ENCODE results near the gene PACRG. TPM values are rescaled to one million over a fixed set of nuclear protein-coding genes. Genes with fewer than 3 reads are reported as not detected.

Gene PACRG
- polyA plus RNA-seq, 2 of the 4 experiments (the other 2 are of a cell fraction): 0.14 to 0.30 TPM

GRCh38 chr6:163136681-163137397 is 409.1 kb downstream of the PACRG start:
- FAIRE-seq: no peak
- WGBS (ENCODE audit: missing lambda C conversion rate): 63% methylated on average over 10 of the region's 10 CpGs
- no peak overlapping the region for H3K4me3 ChIP-seq
- no peak overlapping the region for H3K27ac ChIP-seq
- DNase-seq (ENCODE audit: low read depth in 1 of 2, low spot score in 1 of 2): no peak
- ChIA-PET CTCF (interaction anchor here (1.0 kb wide), 1 partner anchor 15 kb away, joined by 3 read pairs; no protein-coding TSS in a partner anchor), POLR2A (no interaction called here)
- H3K4me2 ChIP-seq: no peak overlapping the region
- no peak for ATAC-seq
- H3K9me3 ChIP-seq: no peaks in the 10 kb centered on the region
- TF ChIP-seq RAD21 (conservative IDR thresholded peaks at IDR 0.05 in 1 of 2, IDR thresholded peaks at IDR 0.05 in 1 of 2): no peak
- TF ChIP-seq, protein P1, sequence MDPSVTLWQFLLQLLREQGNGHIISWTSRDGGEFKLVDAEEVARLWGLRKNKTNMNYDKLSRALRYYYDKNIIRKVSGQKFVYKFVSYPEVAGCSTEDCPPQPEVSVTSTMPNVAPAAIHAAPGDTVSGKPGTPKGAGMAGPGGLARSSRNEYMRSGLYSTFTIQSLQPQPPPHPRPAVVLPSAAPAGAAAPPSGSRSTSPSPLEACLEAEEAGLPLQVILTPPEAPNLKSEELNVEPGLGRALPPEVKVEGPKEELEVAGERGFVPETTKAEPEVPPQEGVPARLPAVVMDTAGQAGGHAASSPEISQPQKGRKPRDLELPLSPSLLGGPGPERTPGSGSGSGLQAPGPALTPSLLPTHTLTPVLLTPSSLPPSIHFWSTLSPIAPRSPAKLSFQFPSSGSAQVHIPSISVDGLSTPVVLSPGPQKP (IDR thresholded peaks at IDR 0.05; ENCODE audit: low read depth, low read length): no peak
- TF ChIP-seq, protein P2, sequence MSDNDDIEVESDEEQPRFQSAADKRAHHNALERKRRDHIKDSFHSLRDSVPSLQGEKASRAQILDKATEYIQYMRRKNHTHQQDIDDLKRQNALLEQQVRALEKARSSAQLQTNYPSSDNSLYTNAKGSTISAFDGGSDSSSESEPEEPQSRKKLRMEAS (IDR thresholded peaks at IDR 0.05): no peak
- H3K4me1 ChIP-seq: no peaks in the 10 kb centered on the region

DNA sequence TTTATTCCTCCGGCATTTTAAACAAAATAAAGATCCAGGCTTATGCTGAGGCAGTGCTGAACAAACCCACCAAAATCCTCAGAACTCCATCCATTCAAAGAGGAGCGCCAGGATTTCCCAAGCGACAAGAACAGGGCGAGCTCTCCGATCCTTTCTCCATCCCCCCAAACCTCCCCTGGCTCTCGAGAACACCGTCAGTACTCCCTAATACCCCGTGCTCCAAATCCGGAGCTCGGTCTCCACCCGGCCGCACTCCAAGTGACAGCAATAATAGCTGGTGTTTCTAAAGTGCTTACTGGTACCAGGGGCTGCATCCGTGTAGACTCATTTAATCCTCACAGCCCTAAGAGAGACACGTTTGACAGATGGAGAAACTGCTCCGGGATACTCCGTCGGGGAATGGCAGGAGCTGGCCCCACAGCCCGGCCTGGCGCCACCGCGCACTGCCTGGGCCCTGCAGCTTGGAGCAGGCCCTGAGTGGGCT is 409.7 kb downstream of the PACRG start:
- 67% methylated on average over 6 of the region's 21 CpGs for WGBS (ENCODE audit: missing lambda C conversion rate)
- H3K4me3 ChIP-seq: no peak overlapping the region
- CTCF ChIA-PET: interaction anchor here (1.0 kb wide), 1 partner anchor 15 kb away, joined by 3 read pairs; no protein-coding TSS in a partner anchor
- FAIRE-seq (no peak), DNase-seq (ENCODE audit: low read depth in 1 of 2, low spot score in 1 of 2) (no peak), ATAC-seq (no peak)
- no peaks in the 10 kb centered on the region for H3K9me3 ChIP-seq
- no peak overlapping the region for H3K4me2 ChIP-seq
- H3K4me1 ChIP-seq: no peaks in the 10 kb centered on the region
- POLR2A ChIA-PET: no interaction called here
- no peak for TF ChIP-seq CEBPB (IDR thresholded peaks at IDR 0.05)
- no peak for TF ChIP-seq ESRRA (IDR thresholded peaks at IDR 0.05; ENCODE audit: borderline replicate concordance, low read length)
- no peak for TF ChIP-seq EHF (CRISPR knock-in tag; IDR thresholded peaks at IDR 0.05)
- no peak for TF ChIP-seq EHMT2 (IDR thresholded peaks at IDR 0.05; ENCODE audit: low read depth)
- TF ChIP-seq, protein P3, sequence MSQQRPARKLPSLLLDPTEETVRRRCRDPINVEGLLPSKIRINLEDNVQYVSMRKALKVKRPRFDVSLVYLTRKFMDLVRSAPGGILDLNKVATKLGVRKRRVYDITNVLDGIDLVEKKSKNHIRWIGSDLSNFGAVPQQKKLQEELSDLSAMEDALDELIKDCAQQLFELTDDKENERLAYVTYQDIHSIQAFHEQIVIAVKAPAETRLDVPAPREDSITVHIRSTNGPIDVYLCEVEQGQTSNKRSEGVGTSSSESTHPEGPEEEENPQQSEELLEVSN (IDR thresholded peaks at IDR 0.05; ENCODE audit: borderline replicate concordance, low read depth): no peak
- no peak for TF ChIP-seq POLR2A (IDR thresholded peaks at IDR 0.05; ENCODE audit: low read length)
- TF ChIP-seq REST (IDR thresholded peaks at IDR 0.05): no peak
- TF ChIP-seq, protein P1 (IDR thresholded peaks at IDR 0.05; ENCODE audit: low read depth, low read length): no peak
- no peak for TF ChIP-seq GATA3 (IDR thresholded peaks at IDR 0.05; ENCODE audit: borderline replicate concordance)
- no peak for TF ChIP-seq RCOR1 (IDR thresholded peaks at IDR 0.05; ENCODE audit: low read depth, low read length)
- TF ChIP-seq JUN (IDR thresholded peaks at IDR 0.05): no peak
- no peak for TF ChIP-seq RAD21 (conservative IDR thresholded peaks at IDR 0.05 in 1 of 2, IDR thresholded peaks at IDR 0.05 in 1 of 2)
- no peak overlapping the region for H3K27ac ChIP-seq

DNA sequence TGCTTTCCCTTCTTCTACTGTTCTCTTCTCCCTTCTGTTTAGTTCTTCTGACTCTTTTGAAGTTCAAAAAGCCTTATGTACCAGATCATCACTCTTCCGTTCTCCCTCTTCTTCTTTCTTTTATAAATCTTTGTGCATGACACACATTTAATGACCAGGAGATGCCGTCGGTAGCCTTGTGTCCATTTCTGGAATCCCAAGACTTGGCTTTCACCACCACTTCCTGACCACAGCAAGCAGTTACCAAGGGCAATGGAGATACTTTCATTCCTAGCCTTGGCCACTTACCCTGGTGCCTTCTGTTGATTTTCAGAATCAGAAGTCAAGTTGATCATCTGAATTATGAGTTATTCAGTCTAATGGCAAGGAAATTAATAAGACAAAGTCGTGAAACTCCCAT is 418.3 kb downstream of the PACRG start:
- ChIA-PET CTCF (no interaction called here), POLR2A (no interaction called here)
- FAIRE-seq: no peak
- WGBS (ENCODE audit: missing lambda C conversion rate): 23% methylated on average over 4 of the region's 4 CpGs
- no peak for DNase-seq (ENCODE audit: low read depth in 1 of 2, low spot score in 1 of 2)
- no peaks in the 10 kb centered on the region for H3K4me1 ChIP-seq
- no peak for ATAC-seq
- H3K4me2 ChIP-seq: no peak overlapping the region
- no peaks in the 10 kb centered on the region for H3K9me3 ChIP-seq
- no peak overlapping the region for H3K27ac ChIP-seq
- H3K4me3 ChIP-seq: no peak overlapping the region
- TF ChIP-seq HDAC2 (IDR thresholded peaks at IDR 0.05) (no peak), NPAS2 (CRISPR knock-in tag; IDR thresholded peaks at IDR 0.05; ENCODE audit: borderline replicate concordance) (no peak), POLR2A (IDR thresholded peaks at IDR 0.05; ENCODE audit: low read length) (no peak), KDM5A (IDR thresholded peaks at IDR 0.05) (no peak), ZNF302 (CRISPR knock-in tag; IDR thresholded peaks at IDR 0.05) (no peak), JUN (IDR thresholded peaks at IDR 0.05) (no peak), HEYL (CRISPR knock-in tag; IDR thresholded peaks at IDR 0.05) (no peak), ESRRA (IDR thresholded peaks at IDR 0.05; ENCODE audit: borderline replicate concordance, low read length) (no peak), RARB (CRISPR knock-in tag; IDR thresholded peaks at IDR 0.05) (no peak)
- TF ChIP-seq, protein P4, sequence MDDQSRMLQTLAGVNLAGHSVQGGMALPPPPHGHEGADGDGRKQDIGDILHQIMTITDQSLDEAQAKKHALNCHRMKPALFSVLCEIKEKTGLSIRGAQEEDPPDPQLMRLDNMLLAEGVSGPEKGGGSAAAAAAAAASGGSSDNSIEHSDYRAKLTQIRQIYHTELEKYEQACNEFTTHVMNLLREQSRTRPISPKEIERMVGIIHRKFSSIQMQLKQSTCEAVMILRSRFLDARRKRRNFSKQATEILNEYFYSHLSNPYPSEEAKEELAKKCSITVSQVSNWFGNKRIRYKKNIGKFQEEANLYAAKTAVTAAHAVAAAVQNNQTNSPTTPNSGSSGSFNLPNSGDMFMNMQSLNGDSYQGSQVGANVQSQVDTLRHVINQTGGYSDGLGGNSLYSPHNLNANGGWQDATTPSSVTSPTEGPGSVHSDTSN (IDR thresholded peaks at IDR 0.05): no peak
- TF ChIP-seq, protein P5, sequence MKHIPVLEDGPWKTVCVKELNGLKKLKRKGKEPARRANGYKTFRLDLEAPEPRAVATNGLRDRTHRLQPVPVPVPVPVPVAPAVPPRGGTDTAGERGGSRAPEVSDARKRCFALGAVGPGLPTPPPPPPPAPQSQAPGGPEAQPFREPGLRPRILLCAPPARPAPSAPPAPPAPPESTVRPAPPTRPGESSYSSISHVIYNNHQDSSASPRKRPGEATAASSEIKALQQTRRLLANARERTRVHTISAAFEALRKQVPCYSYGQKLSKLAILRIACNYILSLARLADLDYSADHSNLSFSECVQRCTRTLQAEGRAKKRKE (CRISPR knock-in tag; IDR thresholded peaks at IDR 0.05; ENCODE audit: low read depth): no peak
- TF ChIP-seq, protein P1 (IDR thresholded peaks at IDR 0.05; ENCODE audit: low read depth, low read length): no peak
